ENCODE data around the gene CFH. TPM values are rescaled to one million over a fixed set of nuclear protein-coding genes. Genes with fewer than 3 reads are reported as not detected.
A peak's percentile ranks its signal among the peaks of the same experiment; 100 is the strongest.

CFH gene
- total RNA-seq, 1 experiment from 2014 or later, result 0.57 TPM

DNA sequence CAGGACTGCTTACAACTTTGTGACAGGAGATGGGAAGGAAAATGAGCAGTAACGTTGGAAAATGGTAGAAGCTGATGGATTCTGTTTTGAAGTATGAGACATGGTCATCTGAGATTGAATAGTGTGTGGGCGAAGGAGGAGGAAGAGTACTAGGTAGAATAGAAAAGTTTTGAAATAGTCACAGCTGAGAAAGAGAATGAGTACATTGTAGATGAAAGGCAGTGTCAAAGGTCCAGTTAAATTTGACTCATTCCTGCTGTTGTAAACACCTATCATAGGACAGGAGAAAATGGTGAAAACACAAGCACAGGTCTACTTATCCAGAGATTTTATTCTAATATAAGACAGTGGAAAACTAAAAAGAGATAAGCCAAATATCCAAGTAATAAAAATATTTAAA lies 66.0 kb downstream of the CFH start (continued):
- TF ChIP-seq ZNF274 (IDR thresholded peaks at IDR 0.05; ENCODE audit: low read depth, low read length) (no peak), EGR1 (IDR thresholded peaks at IDR 0.05; ENCODE audit: low read depth) (no peak), TCF7L2 (IDR thresholded peaks at IDR 0.05; ENCODE audit: borderline replicate concordance, extremely low read depth, insufficient read depth, insufficient read length) (no peak)

DNA sequence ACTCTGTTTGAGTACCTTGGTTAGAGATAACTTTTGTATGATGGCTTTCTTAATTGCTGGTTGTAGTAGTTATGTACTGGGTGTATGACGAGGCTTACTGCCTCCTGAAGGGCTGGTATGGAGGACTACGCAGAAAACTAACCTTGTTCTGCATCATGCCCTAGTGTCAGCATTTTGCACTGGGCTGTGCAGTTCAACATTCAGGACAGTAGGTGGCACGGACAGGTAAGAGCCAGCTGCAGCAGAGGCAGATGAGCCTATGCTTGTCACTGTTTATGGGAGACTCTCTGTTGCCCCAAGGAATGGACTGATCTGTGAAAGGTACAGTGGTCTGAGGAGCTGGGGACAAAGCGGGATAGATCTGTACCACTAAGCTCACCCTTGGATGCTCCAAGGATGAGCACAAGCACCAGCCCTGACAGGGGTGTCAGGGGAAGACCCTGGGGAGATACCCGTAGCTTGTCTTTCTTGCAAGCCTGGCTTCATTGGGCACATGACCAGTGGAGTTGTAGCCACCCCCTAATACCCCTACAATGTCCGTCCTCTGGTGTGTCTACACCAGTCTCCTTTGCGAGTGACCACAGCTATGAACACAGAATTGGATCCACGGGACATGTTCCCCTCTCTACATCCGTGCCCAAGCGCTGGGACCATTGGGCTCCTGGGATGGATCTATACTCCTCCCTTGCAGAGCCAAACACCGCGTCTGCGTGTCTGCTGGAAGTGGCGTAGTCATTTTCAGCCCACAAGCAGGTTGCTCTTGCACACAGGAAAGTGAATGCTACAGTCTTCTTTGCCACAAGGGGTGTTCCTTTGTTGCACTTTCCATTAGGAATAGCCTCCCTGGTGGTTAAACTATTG lies 71.7 kb downstream of the CFH start:
- no peak overlapping the region for H3K27ac ChIP-seq (ENCODE audit: low read depth, low read length)
- H3K4me1 ChIP-seq (ENCODE audit: control insufficient read depth in 1 of 2, insufficient read depth in 2 of 2, low read length in 2 of 2), result no peaks in the 10 kb centered on the region
- intact Hi-C loops (cut with micrococcal nuclease), result loop anchor here (10.0 kb wide), 1 partner anchor 631 kb away; no protein-coding TSS in a partner anchor
- RAD21 ChIA-PET (ENCODE audit: low non-redundant PET in 1 of 2, low total read pairs in 2 of 2, uncharacterized antibody in 2 of 2, unreplicated experiment in 2 of 2), result no interaction called here
- no peaks in the 10 kb centered on the region for H3K36me3 ChIP-seq (ENCODE audit: control insufficient read depth in 1 of 2, insufficient read depth in 2 of 2, low read length in 2 of 2)
- no peaks in the 10 kb centered on the region for H3K9me2 ChIP-seq (ENCODE audit: insufficient read depth)
- no peaks in the 10 kb centered on the region for H3K9me3 ChIP-seq (ENCODE audit: control insufficient read depth in 1 of 2, insufficient read depth in 1 of 2, low read depth in 1 of 2, low read length in 2 of 2)
- no peaks in the 10 kb centered on the region for H3K79me2 ChIP-seq (ENCODE audit: insufficient read depth, low read length)
- CTCF ChIA-PET, result interaction anchor here (0.8 to 1.2 kb wide), 2 partner anchors 14 to 634 kb away, joined by 3 to 4 read pairs; no protein-coding TSS in a partner anchor
- no peak overlapping the region for H3K9ac ChIP-seq (ENCODE audit: low read length)
- H3K4me2 ChIP-seq (ENCODE audit: low read length), result no peak overlapping the region
- BruUV-seq (replicated peaks), result no TSS peak
- TF ChIP-seq EZH2 (IDR thresholded peaks at IDR 0.05) (no peak), RAD21 (IDR thresholded peaks at IDR 0.05; ENCODE audit: low read depth) (peak; percentile 53)
- TF ChIP-seq, protein P1, sequence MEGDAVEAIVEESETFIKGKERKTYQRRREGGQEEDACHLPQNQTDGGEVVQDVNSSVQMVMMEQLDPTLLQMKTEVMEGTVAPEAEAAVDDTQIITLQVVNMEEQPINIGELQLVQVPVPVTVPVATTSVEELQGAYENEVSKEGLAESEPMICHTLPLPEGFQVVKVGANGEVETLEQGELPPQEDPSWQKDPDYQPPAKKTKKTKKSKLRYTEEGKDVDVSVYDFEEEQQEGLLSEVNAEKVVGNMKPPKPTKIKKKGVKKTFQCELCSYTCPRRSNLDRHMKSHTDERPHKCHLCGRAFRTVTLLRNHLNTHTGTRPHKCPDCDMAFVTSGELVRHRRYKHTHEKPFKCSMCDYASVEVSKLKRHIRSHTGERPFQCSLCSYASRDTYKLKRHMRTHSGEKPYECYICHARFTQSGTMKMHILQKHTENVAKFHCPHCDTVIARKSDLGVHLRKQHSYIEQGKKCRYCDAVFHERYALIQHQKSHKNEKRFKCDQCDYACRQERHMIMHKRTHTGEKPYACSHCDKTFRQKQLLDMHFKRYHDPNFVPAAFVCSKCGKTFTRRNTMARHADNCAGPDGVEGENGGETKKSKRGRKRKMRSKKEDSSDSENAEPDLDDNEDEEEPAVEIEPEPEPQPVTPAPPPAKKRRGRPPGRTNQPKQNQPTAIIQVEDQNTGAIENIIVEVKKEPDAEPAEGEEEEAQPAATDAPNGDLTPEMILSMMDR (IDR thresholded peaks at IDR 0.05 in 2 of 3, conservative IDR thresholded peaks at IDR 0.05 in 1 of 3; ENCODE audit: borderline replicate concordance in 1 of 3, insufficient read depth in 1 of 3, low read depth in 2 of 3, low read length in 2 of 3), result peak; percentile 34 to 80 (median 79); a peak in 5 of 6 replicates
- ATAC-seq (peak; percentile 99), DNase-seq (ENCODE audit: low read depth, low spot score) (peak; percentile 64)
- H2AFZ ChIP-seq (ENCODE audit: low read depth, low read length, poor library complexity, severe bottlenecking), result peak overlapping the region; percentile 37
- no peaks in the 10 kb centered on the region for H3K27me3 ChIP-seq (ENCODE audit: insufficient read depth, low read length)
- POLR2A ChIA-PET, result no interaction called here
- no peak overlapping the region for H3K4me3 ChIP-seq (replicated peaks in 1 of 2; ENCODE audit: low read depth in 1 of 2, low read length in 2 of 2)
- H4K20me1 ChIP-seq (ENCODE audit: insufficient read depth), result no peaks in the 10 kb centered on the region
